CD14-positive monocyte (primary cell): Measurements from ENCODE around the gene SFMBT2. TPM values are rescaled to one million over a fixed set of nuclear protein-coding genes. Genes with fewer than 3 reads are reported as not detected.

ENCODE experiments used
- DNase-seq, 3 donors: peaks; one replicate each; pipeline ENCODE4 v3.0.0-alpha.2; 2011 to 2022
- H2AFZ ChIP-seq: 2 replicates; pipeline ENCODE4 v1.6.0; 2012; ENCODE audit warnings: mild to moderate bottlenecking, low read depth, low read length, inconsistent platforms; ENCODE audit not compliant: insufficient read depth, poor library complexity, severe bottlenecking
- H3K27ac ChIP-seq, 2 donors: 1 replicate in 1 of 2; 2 replicates in 1 of 2; pipeline ENCODE4 v1.5.1; 2012 to 2013; ENCODE audit warnings: low read length in 2 of 2, control low read depth in 1 of 2, inconsistent platforms in 1 of 2, low read depth in 1 of 2, mild to moderate bottlenecking in 1 of 2
- H3K27me3 ChIP-seq, 2 donors: one replicate each; pipeline versions ENCODE4 v1.6.0 to v1.6.1; 2011 to 2013; ENCODE audit warnings: low read length in 2 of 2; ENCODE audit not compliant: control insufficient read depth in 2 of 2, insufficient read depth in 2 of 2
- H3K36me3 ChIP-seq, 2 donors: replicated peaks in 1 of 2; 1 replicate in 1 of 2; 2 replicates in 1 of 2; pipeline versions ENCODE4 v1.5.1 to v1.6.1; 2012 to 2013; ENCODE audit warnings: low read length in 2 of 2, control low read depth in 1 of 2, inconsistent platforms in 1 of 2, mild to moderate bottlenecking in 1 of 2; ENCODE audit not compliant: insufficient read depth in 2 of 2, control insufficient read depth in 1 of 2
- H3K4me1 ChIP-seq, 2 donors: 1 replicate in 1 of 2; 2 replicates in 1 of 2; pipeline versions ENCODE4 v1.5.1 to v1.6.1; 2012 to 2013; ENCODE audit warnings: low read length in 2 of 2, control low read depth in 1 of 2, inconsistent platforms in 1 of 2, mild to moderate bottlenecking in 1 of 2, moderate library complexity in 1 of 2; ENCODE audit not compliant: insufficient read depth in 2 of 2, control insufficient read depth in 1 of 2
- H3K4me2 ChIP-seq: replicated peaks from 2 replicates; pipeline ENCODE3; 2012; ENCODE audit warnings: low read length, moderate library complexity, mild to moderate bottlenecking; ENCODE audit not compliant: poor library complexity, severe bottlenecking; ENCODE audit errors: extremely low read depth
- H3K4me3 ChIP-seq, 3 experiments: fragments of 200-600 bp in 1 of 3; sonication (generic) in 1 of 3; replicated peaks in 1 of 3; 1 replicate in 2 of 3; 2 replicates in 1 of 3; pipeline ENCODE4 v1.5.1; 2011 to 2013; ENCODE audit warnings: low read length in 3 of 3, mild to moderate bottlenecking in 3 of 3, control low read depth in 2 of 3, low read depth in 2 of 3, inconsistent platforms in 1 of 3, moderate library complexity in 1 of 3
- H3K79me2 ChIP-seq: 2 replicates; pipeline ENCODE4 v1.6.0; 2012; ENCODE audit warnings: mild to moderate bottlenecking, control low read depth, inconsistent platforms, low read length, moderate library complexity; ENCODE audit not compliant: insufficient read depth
- H3K9ac ChIP-seq: 2 replicates; pipeline ENCODE4 v1.6.0; 2017; ENCODE audit warnings: low read length, mild to moderate bottlenecking; ENCODE audit not compliant: insufficient read depth, poor library complexity, severe bottlenecking
- H3K9me3 ChIP-seq, 2 donors: replicated peaks in 1 of 2; 1 replicate in 1 of 2; 2 replicates in 1 of 2; pipeline versions ENCODE4 v1.5.1 to v1.6.1; 2012 to 2013; ENCODE audit warnings: low read length in 2 of 2, control low read depth in 1 of 2; ENCODE audit not compliant: control insufficient read depth in 1 of 2, insufficient read depth in 1 of 2
- H4K20me1 ChIP-seq: 2 replicates; pipeline ENCODE4 v1.6.0; 2012; ENCODE audit warnings: mild to moderate bottlenecking, low read length, control low read depth, moderate library complexity; ENCODE audit not compliant: insufficient read depth
- H3K27ac Mint-ChIP-seq, 7 donors: one replicate each; pipeline ENCODE4 v1.8.0; 2020; ENCODE audit warnings: mild to moderate bottlenecking in 7 of 7, mixed read lengths in 7 of 7, moderate library complexity in 6 of 7, inconsistent platforms in 2 of 7
- H3K27me3 Mint-ChIP-seq, 3 donors: one replicate each; pipeline ENCODE4 v1.8.0; 2021 to 2022; ENCODE audit warnings: low read depth in 3 of 3, mild to moderate bottlenecking in 3 of 3, mixed read lengths in 3 of 3, moderate library complexity in 3 of 3, inconsistent platforms in 1 of 3
- H3K36me3 Mint-ChIP-seq, 2 donors: one replicate each; pipeline ENCODE4 v1.8.0; 2020; ENCODE audit warnings: mixed read lengths in 2 of 2, inconsistent platforms in 1 of 2, mild to moderate bottlenecking in 1 of 2
- H3K4me1 Mint-ChIP-seq: one replicate; pipeline ENCODE4 v1.8.0; 2020; ENCODE audit warnings: mild to moderate bottlenecking, mixed read lengths
- H3K4me3 Mint-ChIP-seq, 2 donors: one replicate each; pipeline ENCODE4 v1.8.0; 2020; ENCODE audit warnings: mild to moderate bottlenecking in 2 of 2, mixed read lengths in 2 of 2, moderate library complexity in 1 of 2
- H3K9me3 Mint-ChIP-seq, 7 donors: one replicate each; pipeline ENCODE4 v1.8.0; 2020 to 2022; ENCODE audit warnings: mixed read lengths in 7 of 7, mild to moderate bottlenecking in 6 of 7, moderate library complexity in 6 of 7, inconsistent platforms in 2 of 7
- CTCF ChIP-seq: fragments of 200-600 bp; IDR thresholded peaks from one replicate; pipeline ENCODE4 v1.8.0; 2022; ENCODE audit warnings: antibody characterized with exemption, mild to moderate bottlenecking
- WGBS: methylation state at CpG from one replicate; pipeline ENCODE4 v1.1.5; 2013; ENCODE audit warnings: missing lambda C conversion rate; ENCODE audit not compliant: insufficient coverage; 5-methylcytosine and 5-hydroxymethylcytosine counted together
- intact Hi-C, 2 donors: fragments of 100-400 bp; cut with micrococcal nuclease; formaldehyde crosslinking; loops; one replicate each; pipeline versions ENCODE4 v1.15.0 to v1.15.1; 2023
- polyA plus RNA-seq, 3 donors: library from polyadenylated mRNA; depleted of rRNA in 1 of 3; unstranded in 2 of 3; stranded (reverse) in 1 of 3; fragments of 300-500 nt in 2 of 3; fragments of >200 nt in 1 of 3; fragmentation: Illumina TruSeq in 2 of 3; gene quantifications; 1 replicate in 2 of 3; 2 replicates in 1 of 3; pipeline ENCODE4 v1.2.3, GENCODE V29; 2012 to 2021

The SFMBT2 gene
- polyA plus RNA-seq, 3 donors, result 0.53 to 10.9 (median 1.6) TPM

DNA sequence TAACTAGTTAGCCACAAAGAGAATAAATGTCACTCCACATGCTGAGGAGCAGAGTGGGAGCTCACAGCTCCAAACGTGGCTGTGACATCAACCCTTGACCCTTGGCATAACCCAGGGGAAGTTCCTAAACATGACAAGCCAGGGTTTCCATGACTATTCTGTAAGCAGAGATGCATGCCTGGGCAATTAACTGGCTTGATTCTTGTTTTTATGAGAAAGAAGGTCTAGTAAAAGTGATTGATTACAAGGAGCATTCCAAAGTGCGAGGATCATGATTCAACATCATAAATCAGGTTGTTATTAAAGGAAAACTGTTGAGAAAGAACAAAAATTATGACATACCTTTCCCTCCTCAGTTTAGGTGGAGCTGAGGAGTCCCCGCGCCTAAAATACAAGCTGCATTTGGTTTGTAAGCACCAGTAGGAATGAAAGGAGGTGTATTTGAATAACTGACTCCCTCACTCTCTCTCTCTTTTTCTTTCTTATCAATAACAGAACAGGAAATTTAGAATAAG, 108.4 kb downstream of the SFMBT2 start:
- no peak overlapping the region for H3K4me2 ChIP-seq
- intact Hi-C loops, result no loop called here
- H3K4me3 Mint-ChIP-seq, result no peak overlapping the region
- no peak for TF ChIP-seq CTCF
- H4K20me1 ChIP-seq, result peaks cover 9% of the 10 kb centered on the region
- peak overlapping the region in 1 of 7 donors; percentile 15 for H3K27ac Mint-ChIP-seq
- no peaks in the 10 kb centered on the region for H3K27me3 ChIP-seq
- no peaks in the 10 kb centered on the region for H3K4me1 ChIP-seq
- H3K9me3 ChIP-seq, result no peaks in the 10 kb centered on the region
- H3K27me3 Mint-ChIP-seq, result peaks cover 0 to 3% (median 0%) of the 10 kb centered on the region in 3 donors
- WGBS, result 25% methylated on average over 1 of the region's 4 CpGs
- H3K36me3 Mint-ChIP-seq, result peaks cover 6 to 18% of the 10 kb centered on the region in 2 donors
- no peak overlapping the region for H3K4me3 ChIP-seq
- peaks cover 88% of the 10 kb centered on the region for H3K79me2 ChIP-seq
- H3K9ac ChIP-seq, result no peak overlapping the region
- peaks cover 0 to 3% of the 10 kb centered on the region in 2 donors for H3K36me3 ChIP-seq
- no peak overlapping the region for H2AFZ ChIP-seq
- H3K4me1 Mint-ChIP-seq, result peaks cover 15% of the 10 kb centered on the region
- peak in 1 of 3 donors; percentile 30 for DNase-seq
- no peak overlapping the region for H3K27ac ChIP-seq
- H3K9me3 Mint-ChIP-seq, result peaks cover 0 to 4% (median 2%) of the 10 kb centered on the region in 7 donors

GRCh38 chr10:7301006-7301778, 109.6 kb downstream of the SFMBT2 start:
- no peaks in the 10 kb centered on the region for H3K4me1 ChIP-seq
- peaks cover 0 to 4% (median 2%) of the 10 kb centered on the region in 7 donors for H3K9me3 Mint-ChIP-seq
- H3K9ac ChIP-seq, result no peak overlapping the region
- H3K4me1 Mint-ChIP-seq, result peaks cover 7% of the 10 kb centered on the region
- H2AFZ ChIP-seq, result no peak overlapping the region
- no peak overlapping the region for H3K4me3 ChIP-seq
- H3K36me3 Mint-ChIP-seq, result peaks cover 10 to 24% of the 10 kb centered on the region in 2 donors
- H3K27me3 Mint-ChIP-seq, result peaks cover 0 to 2% (median 0%) of the 10 kb centered on the region in 3 donors
- no peak overlapping the region for H3K27ac ChIP-seq
- H4K20me1 ChIP-seq, result peaks cover 9% of the 10 kb centered on the region
- no peak for TF ChIP-seq CTCF
- peaks cover 0 to 3% of the 10 kb centered on the region in 2 donors for H3K36me3 ChIP-seq
- WGBS, result 97% methylated on average over 21 of the region's 21 CpGs
- H3K4me3 Mint-ChIP-seq, result no peak overlapping the region
- H3K27ac Mint-ChIP-seq, result peak overlapping the region in 5 of 7 donors; percentile 6 to 48 (median 14)
- DNase-seq, result no peak
- H3K4me2 ChIP-seq, result no peak overlapping the region
- H3K9me3 ChIP-seq, result no peaks in the 10 kb centered on the region
- intact Hi-C loops, result no loop called here
- no peaks in the 10 kb centered on the region for H3K27me3 ChIP-seq
- H3K79me2 ChIP-seq, result peaks cover 89% of the 10 kb centered on the region
